HepG2 (cell line): ENCODE data around the gene XPNPEP3. TPM values are rescaled to one million over a fixed set of nuclear protein-coding genes. Genes with fewer than 3 reads are reported as not detected.

Experiments used
- CEBPG ChIP-seq: IDR thresholded peaks from 2 replicates; pipeline ENCODE4 v1.6.1; 2016
- ETV6 ChIP-seq: sonication (generic); formaldehyde crosslinking; conservative IDR thresholded peaks from 2 replicates; pipeline ENCODE4 v1.4.0; 2020; ENCODE audit warnings: missing genetic modification reagents
- FOXP1 ChIP-seq, 2 experiments: fragments of 450-650 bp in 1 of 2; IDR thresholded peaks; 2 replicates each; pipeline ENCODE4 v1.6.1; 2017 to 2018; ENCODE audit warnings: antibody characterized with exemption in 1 of 2
- NFE2 ChIP-seq: sonication (generic); formaldehyde crosslinking; IDR thresholded peaks from 2 replicates; pipeline ENCODE4 v1.4.0; 2020; ENCODE audit warnings: missing genetic modification reagents
- PRDM4 ChIP-seq: sonication (generic); formaldehyde crosslinking; IDR thresholded peaks from 2 replicates; pipeline ENCODE4 v1.9.0; 2021; ENCODE audit warnings: missing genetic modification reagents, borderline replicate concordance
- RXRB ChIP-seq: IDR thresholded peaks from 2 replicates; pipeline ENCODE4 v1.6.1; 2016; ENCODE audit warnings: borderline replicate concordance, missing genetic modification reagents, missing compliant biosample characterization
- ZBTB3 ChIP-seq: sonication (generic); formaldehyde crosslinking; IDR thresholded peaks from 2 replicates; pipeline ENCODE4 v1.4.0; 2020; ENCODE audit warnings: low read depth, mild to moderate bottlenecking, moderate library complexity, missing genetic modification reagents, borderline replicate concordance
- ZNF280B ChIP-seq: sonication (generic); formaldehyde crosslinking; IDR thresholded peaks from 2 replicates; pipeline ENCODE4 v1.5.0; 2020; ENCODE audit warnings: missing genetic modification reagents, mild to moderate bottlenecking, borderline replicate concordance
- ZNF343 ChIP-seq: sonication (generic); formaldehyde crosslinking; IDR thresholded peaks from 2 replicates; pipeline ENCODE4 v1.4.0; 2020; ENCODE audit warnings: mild to moderate bottlenecking, missing genetic modification reagents
- ZNF414 ChIP-seq: sonication (generic); formaldehyde crosslinking; IDR thresholded peaks from 2 replicates; pipeline ENCODE4 v1.5.0; 2020; ENCODE audit warnings: missing genetic modification reagents
- ZNF766 ChIP-seq: sonication (generic); formaldehyde crosslinking; IDR thresholded peaks from 2 replicates; pipeline ENCODE4 v1.5.0; 2020; ENCODE audit warnings: missing genetic modification reagents, borderline replicate concordance
- polyA plus RNA-seq, 8 experiments: library from polyadenylated mRNA; depleted of rRNA in 3 of 8; stranded (reverse) in 7 of 8; unstranded in 1 of 8; fragments of >200 nt; fragmentation: Illumina TruSeq in 4 of 8; extraction: Trizol in 4 of 8; gene quantifications; 2 replicates each; pipeline versions ENCODE4 v1.2.1 to v1.2.3, GENCODE V29; 2011 to 2016; ENCODE audit warnings: low read depth in 4 of 8, missing spikeins in 1 of 8, mixed read lengths in 1 of 8; ENCODE audit not compliant: insufficient read depth in 1 of 8
- total RNA-seq, 5 experiments: library from RNA; depleted of rRNA; stranded (reverse); fragments of >200 nt; fragmentation: Illumina TruSeq; extraction: Trizol; gene quantifications; 2 replicates each; pipeline ENCODE4 v1.2.3, GENCODE V29; 2016; ENCODE audit warnings: low read depth in 1 of 5
- TF ChIP-seq, protein P1 (sequence below): IDR thresholded peaks from 2 replicates; pipeline ENCODE4 v1.6.1; 2016; ENCODE audit warnings: mild to moderate bottlenecking, missing biosample characterization, missing genetic modification reagents
- TF ChIP-seq, protein P2 (sequence below): sonication (generic); formaldehyde crosslinking; IDR thresholded peaks from 2 replicates; pipeline ENCODE4 v1.9.0; 2021; ENCODE audit warnings: mild to moderate bottlenecking, missing genetic modification reagents

The XPNPEP3 gene
- total and polyA plus RNA-seq, 2 of the 13 experiments (the other 11 are each of a cell fraction or from before 2014, with no cell fraction given) = 10.3 to 14.0 TPM

DNA sequence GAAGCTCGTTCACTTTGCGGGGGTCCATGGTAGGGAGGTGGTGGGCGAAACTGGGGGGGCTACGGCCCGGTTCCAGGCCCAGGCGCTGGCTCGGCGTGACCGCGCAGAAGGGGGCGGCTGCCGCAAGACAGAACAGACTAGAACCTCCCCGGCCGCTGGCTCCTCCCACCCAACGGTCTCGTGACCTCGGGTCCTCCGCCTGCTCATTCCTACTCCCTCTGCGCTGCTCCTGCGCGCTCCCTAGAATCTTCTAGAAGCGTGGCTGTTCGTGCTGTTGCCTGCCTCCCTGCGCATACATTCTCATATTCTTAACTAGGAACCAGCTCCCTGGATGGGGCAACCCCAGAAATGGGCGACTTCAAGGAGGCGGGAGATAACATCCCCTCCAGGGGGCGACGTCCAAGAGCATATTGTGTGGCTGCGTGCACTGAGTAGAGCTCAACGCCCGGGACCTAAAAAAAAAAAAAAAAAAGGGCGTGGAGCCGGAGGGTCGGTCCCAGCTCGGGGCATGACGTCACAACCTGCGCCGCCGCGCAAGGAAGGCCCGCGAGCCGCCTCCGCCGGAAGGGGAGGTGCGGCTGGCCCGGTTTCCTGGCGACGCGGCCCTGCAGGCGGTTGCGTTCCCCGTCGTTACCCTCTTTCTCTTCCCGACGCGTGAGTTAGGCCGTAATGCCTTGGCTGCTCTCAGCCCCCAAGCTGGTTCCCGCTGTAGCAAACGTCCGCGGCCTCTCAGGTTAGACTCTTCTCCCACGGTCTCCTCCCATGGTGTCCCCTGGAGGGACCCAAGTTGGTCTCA, at the start of gene XPNPEP3, which contains the start of gene ST13 (continued):
- TF ChIP-seq, protein P1, sequence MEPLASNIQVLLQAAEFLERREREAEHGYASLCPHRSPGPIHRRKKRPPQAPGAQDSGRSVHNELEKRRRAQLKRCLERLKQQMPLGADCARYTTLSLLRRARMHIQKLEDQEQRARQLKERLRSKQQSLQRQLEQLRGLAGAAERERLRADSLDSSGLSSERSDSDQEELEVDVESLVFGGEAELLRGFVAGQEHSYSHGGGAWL = peak; percentile 66; the same call in 1 of the 2 replicates
- TF ChIP-seq, protein P2, sequence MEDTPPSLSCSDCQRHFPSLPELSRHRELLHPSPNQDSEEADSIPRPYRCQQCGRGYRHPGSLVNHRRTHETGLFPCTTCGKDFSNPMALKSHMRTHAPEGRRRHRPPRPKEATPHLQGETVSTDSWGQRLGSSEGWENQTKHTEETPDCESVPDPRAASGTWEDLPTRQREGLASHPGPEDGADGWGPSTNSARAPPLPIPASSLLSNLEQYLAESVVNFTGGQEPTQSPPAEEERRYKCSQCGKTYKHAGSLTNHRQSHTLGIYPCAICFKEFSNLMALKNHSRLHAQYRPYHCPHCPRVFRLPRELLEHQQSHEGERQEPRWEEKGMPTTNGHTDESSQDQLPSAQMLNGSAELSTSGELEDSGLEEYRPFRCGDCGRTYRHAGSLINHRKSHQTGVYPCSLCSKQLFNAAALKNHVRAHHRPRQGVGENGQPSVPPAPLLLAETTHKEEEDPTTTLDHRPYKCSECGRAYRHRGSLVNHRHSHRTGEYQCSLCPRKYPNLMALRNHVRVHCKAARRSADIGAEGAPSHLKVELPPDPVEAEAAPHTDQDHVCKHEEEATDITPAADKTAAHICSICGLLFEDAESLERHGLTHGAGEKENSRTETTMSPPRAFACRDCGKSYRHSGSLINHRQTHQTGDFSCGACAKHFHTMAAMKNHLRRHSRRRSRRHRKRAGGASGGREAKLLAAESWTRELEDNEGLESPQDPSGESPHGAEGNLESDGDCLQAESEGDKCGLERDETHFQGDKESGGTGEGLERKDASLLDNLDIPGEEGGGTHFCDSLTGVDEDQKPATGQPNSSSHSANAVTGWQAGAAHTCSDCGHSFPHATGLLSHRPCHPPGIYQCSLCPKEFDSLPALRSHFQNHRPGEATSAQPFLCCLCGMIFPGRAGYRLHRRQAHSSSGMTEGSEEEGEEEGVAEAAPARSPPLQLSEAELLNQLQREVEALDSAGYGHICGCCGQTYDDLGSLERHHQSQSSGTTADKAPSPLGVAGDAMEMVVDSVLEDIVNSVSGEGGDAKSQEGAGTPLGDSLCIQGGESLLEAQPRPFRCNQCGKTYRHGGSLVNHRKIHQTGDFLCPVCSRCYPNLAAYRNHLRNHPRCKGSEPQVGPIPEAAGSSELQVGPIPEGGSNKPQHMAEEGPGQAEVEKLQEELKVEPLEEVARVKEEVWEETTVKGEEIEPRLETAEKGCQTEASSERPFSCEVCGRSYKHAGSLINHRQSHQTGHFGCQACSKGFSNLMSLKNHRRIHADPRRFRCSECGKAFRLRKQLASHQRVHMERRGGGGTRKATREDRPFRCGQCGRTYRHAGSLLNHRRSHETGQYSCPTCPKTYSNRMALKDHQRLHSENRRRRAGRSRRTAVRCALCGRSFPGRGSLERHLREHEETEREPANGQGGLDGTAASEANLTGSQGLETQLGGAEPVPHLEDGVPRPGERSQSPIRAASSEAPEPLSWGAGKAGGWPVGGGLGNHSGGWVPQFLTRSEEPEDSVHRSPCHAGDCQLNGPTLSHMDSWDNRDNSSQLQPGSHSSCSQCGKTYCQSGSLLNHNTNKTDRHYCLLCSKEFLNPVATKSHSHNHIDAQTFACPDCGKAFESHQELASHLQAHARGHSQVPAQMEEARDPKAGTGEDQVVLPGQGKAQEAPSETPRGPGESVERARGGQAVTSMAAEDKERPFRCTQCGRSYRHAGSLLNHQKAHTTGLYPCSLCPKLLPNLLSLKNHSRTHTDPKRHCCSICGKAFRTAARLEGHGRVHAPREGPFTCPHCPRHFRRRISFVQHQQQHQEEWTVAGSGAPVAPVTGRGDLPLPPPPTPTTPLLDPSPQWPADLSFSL (CRISPR knock-in tag) = no peak
- TF ChIP-seq PRDM4 (CRISPR knock-in tag) (no peak), ZNF414 (CRISPR knock-in tag) (peak; percentile 62; the same call in 1 of the 2 replicates), NFE2 (CRISPR knock-in tag) (no peak), RXRB (peak; percentile 66), CEBPG (peak; percentile 34; the same call in 1 of the 2 replicates), ZBTB3 (CRISPR knock-in tag) (peak; percentile 91; the same call in 1 of the 2 replicates), ZNF343 (CRISPR knock-in tag) (peak; percentile 46; the same call in 1 of the 2 replicates), FOXP1 (IDR thresholded peaks at IDR 0.05) (no peak), FOXP1 (CRISPR knock-in tag; IDR thresholded peaks at IDR 0.05) (no peak; the same call in 1 of the 2 replicates), ZNF766 (CRISPR knock-in tag) (0 out of 2 replicates have a peak, but pooled peaks have one; percentile 41), ZNF280B (CRISPR knock-in tag) (peak; percentile 44; the same call in 1 of the 2 replicates), ETV6 (CRISPR knock-in tag) (no peak)
